Eye (tissue), 1 donor: ENCODE results near the gene ACACA.
"Not testable (repeated sequence)": the region's sequence is repeated elsewhere in the genome, so short reads cannot be mapped to it uniquely, and the experiment has no call there.

Experiments used
- DNase-seq: peaks from one replicate; pipeline ENCODE4 v3.0.0-alpha.2; 2015

Gene ACACA

GRCh38 chr17:37392024-37392590 lies 14.5 kb downstream of the ACACA start:
- peak; percentile 16 for DNase-seq

DNA sequence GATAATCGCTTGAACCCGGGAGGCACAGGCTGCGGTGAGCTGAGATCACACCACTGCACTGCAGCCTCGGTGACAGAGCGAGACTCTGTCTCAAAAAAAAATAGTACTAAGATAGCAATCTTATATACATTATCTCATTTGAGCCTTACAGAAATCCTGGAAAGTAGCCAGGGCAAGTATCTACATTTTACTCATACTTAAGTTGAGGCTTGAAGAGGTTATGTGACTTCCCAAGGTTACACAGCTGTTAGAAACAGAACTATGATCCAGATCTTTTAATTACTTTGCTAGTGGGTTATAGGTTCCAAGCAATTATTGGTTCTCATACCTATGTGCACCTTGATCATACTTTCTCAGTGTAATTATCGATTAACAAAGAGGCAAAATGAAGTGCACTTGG lies 15.5 kb downstream of the ACACA start:
- DNase-seq = no peak

GRCh38 chr17:37389160-37389559 lies 17.5 kb downstream of the ACACA start:
- no peak for DNase-seq

- no peak for DNase-seq
These were observed 18.4 kb downstream of the ACACA start for GRCh38 chr17:37388266-37388665.

GRCh38 chr17:37386462-37386861 lies 20.2 kb downstream of the ACACA start:
- DNase-seq = no peak

- DNase-seq = no peak
These were observed 21.1 kb downstream of the ACACA start for GRCh38 chr17:37385474-37385990.

- DNase-seq = no peak
These were observed 22.0 kb downstream of the ACACA start for GRCh38 chr17:37384560-37385149.

DNA sequence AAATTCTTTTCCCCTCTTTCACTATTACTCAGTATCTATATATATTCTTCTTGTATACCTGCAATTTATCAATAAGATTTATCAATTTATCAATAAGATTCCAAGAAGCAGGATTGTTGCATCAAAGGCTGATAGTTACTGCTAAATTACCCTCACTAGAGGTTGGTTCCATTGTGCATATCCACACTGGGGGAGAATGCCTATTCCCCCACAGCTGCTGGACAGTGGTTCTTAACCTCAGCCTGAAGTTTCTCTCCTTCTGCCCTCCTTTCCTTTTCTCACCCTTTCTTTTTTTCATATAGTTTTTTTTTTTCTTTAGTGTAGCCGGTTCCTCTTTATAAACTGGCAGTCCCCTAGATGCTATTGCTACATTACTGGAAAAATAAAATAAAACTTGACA lies 24.6 kb downstream of the ACACA start:
- DNase-seq = no peak

GRCh38 chr17:37375706-37376105 lies 30.9 kb downstream of the ACACA start, which contains the start of gene C17orf78:
C17orf78 (plus strand) TSS chr17:37375985; CDS start chr17:37376093, 108 bp downstream.
- no peak for DNase-seq

GRCh38 chr17:37373530-37374159 lies 33.0 kb downstream of the ACACA start:
- DNase-seq = peak; percentile 91

DNA sequence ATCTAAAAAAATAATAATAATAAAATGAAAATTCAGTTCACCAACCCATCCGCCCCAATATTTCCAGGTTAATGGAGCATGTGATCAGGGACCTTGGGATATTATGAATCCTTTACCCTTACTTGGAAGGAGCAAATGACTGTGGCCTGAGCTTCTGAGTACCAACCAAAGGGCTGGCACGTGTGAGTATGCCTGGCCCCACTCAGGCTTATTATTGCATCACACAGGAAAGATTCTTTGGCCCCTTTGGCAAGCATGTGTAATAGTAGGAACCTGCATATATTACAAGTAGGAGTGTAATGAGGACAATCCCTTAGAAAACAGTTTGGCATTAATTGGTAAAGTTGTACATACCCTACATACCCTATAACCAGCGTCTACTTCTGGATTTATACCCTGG lies 38.1 kb downstream of the ACACA start:
- no peak for DNase-seq

DNA sequence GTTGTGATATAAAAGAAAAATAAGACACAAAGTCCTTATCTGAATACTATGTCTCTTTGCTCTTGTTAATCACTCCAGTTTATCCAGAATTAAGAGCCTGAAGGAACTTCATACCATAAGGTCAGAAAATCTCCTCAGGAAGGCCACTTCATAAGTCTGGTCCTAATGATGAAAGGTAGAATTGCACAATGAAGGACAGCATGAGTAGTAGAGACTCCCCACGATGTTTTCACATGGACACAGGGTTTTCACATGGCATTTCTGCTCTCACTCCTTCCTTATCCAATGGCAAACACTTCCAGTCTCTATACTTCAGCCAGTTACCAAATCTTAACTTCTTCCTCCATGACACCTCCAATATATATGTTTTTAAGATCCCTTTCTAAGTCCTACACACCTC lies 41.0 kb downstream of the ACACA start:
- DNase-seq = no peak

DNA sequence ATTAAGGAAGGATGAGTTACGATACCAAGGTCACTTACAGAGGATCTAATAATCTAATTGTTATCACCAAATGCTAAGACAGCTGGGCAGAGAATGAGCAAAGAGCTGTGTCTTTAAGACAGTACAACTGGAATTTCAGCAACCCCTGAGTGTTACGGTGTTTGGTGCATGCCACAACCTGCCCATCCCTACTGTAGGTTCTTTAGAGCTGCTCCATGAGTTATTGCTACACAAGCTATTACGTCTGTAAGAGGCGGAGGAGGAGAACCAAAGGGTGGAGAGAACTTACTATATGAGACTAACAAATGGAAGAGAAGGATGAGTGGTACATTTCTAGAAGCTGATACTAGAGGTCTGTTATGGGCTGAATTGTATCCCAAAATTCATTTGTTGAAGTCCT lies 45.1 kb downstream of the ACACA start:
- peak; percentile 14 for DNase-seq

- DNase-seq = no peak
These were observed 46.0 kb downstream of the ACACA start for GRCh38 chr17:37360632-37361031.

GRCh38 chr17:37359682-37360188 lies 46.9 kb downstream of the ACACA start:
- no peak for DNase-seq

- peak; percentile 97 for DNase-seq
These were observed 47.6 kb downstream of the ACACA start for GRCh38 chr17:37358830-37359681.

GRCh38 chr17:37358098-37358829 lies 48.4 kb downstream of the ACACA start:
- peak; percentile 92 for DNase-seq

GRCh38 chr17:37356796-37357569 lies 49.7 kb downstream of the ACACA start:
- not testable (repeated sequence) for DNase-seq

- DNase-seq = not testable (repeated sequence)
These were observed 59.7 kb downstream of the ACACA start for GRCh38 chr17:37346863-37347402.

DNA sequence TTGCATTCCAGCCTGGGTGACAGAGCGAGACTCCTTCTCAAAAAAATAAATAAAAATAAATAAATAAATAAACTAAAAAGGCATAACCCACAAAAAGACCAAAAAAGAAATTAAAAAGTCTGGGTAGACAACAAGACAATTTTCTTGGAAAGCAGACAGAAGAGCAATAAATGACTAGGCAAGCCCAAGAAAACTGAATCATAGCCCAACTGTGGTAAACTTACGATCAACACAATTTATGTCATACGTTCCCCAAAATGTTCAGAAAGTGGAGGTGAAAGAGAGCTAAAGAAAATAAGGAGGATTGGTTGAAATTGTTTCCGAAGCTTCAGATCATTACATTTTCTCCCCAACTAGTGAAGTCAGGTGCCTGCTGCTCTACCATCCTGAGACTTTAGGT lies 62.1 kb downstream of the ACACA start:
- DNase-seq = no peak

- DNase-seq = no peak
These were observed 64.0 kb downstream of the ACACA start for GRCh38 chr17:37342589-37342988.
